Transverse colon (tissue), 4 donors: ENCODE data around the gene KCNH3. TPM values are rescaled to one million over a fixed set of nuclear protein-coding genes. Genes with fewer than 3 reads are reported as not detected.
A peak's percentile ranks its signal among the peaks of the same experiment; 100 is the strongest.

Experiments used
- DNase-seq: peaks from one replicate; pipeline ENCODE4 v3.0.0-alpha.2; 2019
- H3K27ac ChIP-seq, 4 donors: fragments of 200-600 bp; sonication (generic); 2 replicates each; pipeline ENCODE4 v1.5.1; 2016 to 2018; ENCODE audit warnings: inconsistent platforms in 4 of 4
- H3K27me3 ChIP-seq: fragments of 200-600 bp; sonication (generic); 2 replicates; pipeline ENCODE4 v1.5.1; 2017; ENCODE audit warnings: inconsistent platforms
- H3K36me3 ChIP-seq, 4 donors: fragments of 200-600 bp; sonication (generic); 2 replicates each; pipeline ENCODE4 v1.5.1; 2017 to 2019; ENCODE audit warnings: inconsistent platforms in 4 of 4
- H3K4me1 ChIP-seq, 4 donors: fragments of 200-600 bp; sonication (generic); 2 replicates each; pipeline ENCODE4 v1.5.1; 2017 to 2020; ENCODE audit warnings: inconsistent platforms in 4 of 4
- H3K4me3 ChIP-seq, 4 donors: fragments of 200-600 bp; sonication (generic); 1 replicate in 1 of 4; 2 replicates in 3 of 4; pipeline versions ENCODE4 v1.5.1 to v1.6.1; 2017 to 2019; ENCODE audit warnings: inconsistent platforms in 4 of 4
- H3K9me3 ChIP-seq, 2 donors: fragments of 200-600 bp; sonication (generic); 2 replicates each; pipeline ENCODE4 v1.5.1; 2017 to 2019; ENCODE audit warnings: inconsistent platforms in 2 of 2
- CTCF ChIP-seq, 5 experiments: fragments of 200-600 bp in 3 of 5; fragments of 450-650 bp in 2 of 5; sonication (generic) in 3 of 5; IDR thresholded peaks; 1 replicate in 2 of 5; 2 replicates in 3 of 5; pipeline ENCODE4 v1.5.1; 2016 to 2017; ENCODE audit warnings: antibody characterized with exemption in 5 of 5, inconsistent platforms in 3 of 5, mild to moderate bottlenecking in 2 of 5, moderate library complexity in 1 of 5
- EP300 ChIP-seq: sonication (generic); formaldehyde crosslinking; IDR thresholded peaks from one replicate; pipeline ENCODE4 v1.6.1; 2017; ENCODE audit warnings: antibody characterized with exemption, low read depth
- POLR2A ChIP-seq: fragments of 450-650 bp; IDR thresholded peaks from one replicate; pipeline ENCODE4 v1.6.1; 2016; ENCODE audit warnings: antibody characterized with exemption, mild to moderate bottlenecking, moderate library complexity
- POLR2AphosphoS5 ChIP-seq, 3 donors: sonication (generic); formaldehyde crosslinking; IDR thresholded peaks; one replicate each; pipeline ENCODE4 v1.6.1; 2016; ENCODE audit warnings: antibody characterized with exemption in 3 of 3
- WGBS, 2 donors: methylation state at CpG; one replicate each; pipeline ENCODE4 v1.1.5; 2018; ENCODE audit warnings: low coverage in 1 of 2; 5-methylcytosine and 5-hydroxymethylcytosine counted together
- in situ Hi-C, 4 donors: fragments of 200-750 bp; cut with MboI; loops; one replicate each; pipeline versions ENCODE4 v1.15.0 to v1.15.1; 2017; ENCODE audit warnings: low sequenced_read_pairs in 3 of 4, low pct_ligation_motif_present in 1 of 4, low pct_unique_long_range_greater_than_20kb in 1 of 4
- intact Hi-C: fragments of 100-400 bp; cut with DNase I; formaldehyde crosslinking; loops from one replicate; pipeline ENCODE4 v1.15.1; 2023; ENCODE audit warnings: low total_unique reads
- total RNA-seq, 4 donors: library from RNA; depleted of rRNA; stranded (reverse); fragments of >200 nt; gene quantifications; one replicate each; pipeline ENCODE4 v1.1.0, GENCODE V29; 2016

Gene KCNH3
- total RNA-seq, 4 donors from 2014 or later, result 0.32 to 0.80 TPM; not detected in 2

- H3K36me3 ChIP-seq, result peaks cover 0 to 14% (median 4%) of the 10 kb centered on the region in 4 donors
- TF ChIP-seq POLR2A, result no peak
- no peak for TF ChIP-seq EP300
- no peak for TF ChIP-seq CTCF (IDR thresholded peaks at IDR 0.05)
- no peak for TF ChIP-seq POLR2AphosphoS5 (IDR thresholded peaks at IDR 0.05)
- intact Hi-C loops (no loop called here), in situ Hi-C loops (no loop called here)
- H3K27me3 ChIP-seq, result no peaks in the 10 kb centered on the region
- peak overlapping the region; percentile 69 to 86 (median 76) for H3K4me3 ChIP-seq
- H3K4me1 ChIP-seq, result peaks cover 10 to 28% (median 18%) of the 10 kb centered on the region in 4 donors
- DNase-seq, result no peak
- H3K9me3 ChIP-seq, result no peaks in the 10 kb centered on the region
- WGBS, 2 donors, result 2 to 10% methylated on average over 6 to 19 of the region's 19 CpGs
- peak overlapping the region; percentile 88 to 93 (median 89) for H3K27ac ChIP-seq
Measured at GRCh38 chr12:49568442-49569162, 29.8 kb downstream of the KCNH3 start.

GRCh38 chr12:49577589-49578315, 38.9 kb downstream of the KCNH3 start:
- H3K27me3 ChIP-seq, result no peaks in the 10 kb centered on the region
- 80 to 82% methylated on average over 4 to 9 of the region's 9 CpGs for WGBS, 2 donors
- no peak overlapping the region for H3K4me3 ChIP-seq
- peaks cover 0 to 9% (median under 1%) of the 10 kb centered on the region in 4 donors for H3K4me1 ChIP-seq
- DNase-seq, result no peak
- TF ChIP-seq POLR2AphosphoS5 (IDR thresholded peaks at IDR 0.05) (no peak), CTCF (IDR thresholded peaks at IDR 0.05) (no peak), POLR2A (no peak), EP300 (no peak)
- H3K9me3 ChIP-seq, result no peaks in the 10 kb centered on the region
- intact Hi-C loops, result no loop called here
- in situ Hi-C loops, result no loop called here
- no peak overlapping the region for H3K27ac ChIP-seq
- H3K36me3 ChIP-seq, result no peaks in the 10 kb centered on the region

GRCh38 chr12:49578471-49579112, 39.8 kb downstream of the KCNH3 start:
- intact Hi-C loops (no loop called here), in situ Hi-C loops (no loop called here)
- WGBS, 2 donors, result 90 to 100% methylated on average over 2 to 13 of the region's 13 CpGs

More at GRCh38 chr12:49578471-49579112, 39.8 kb downstream of the KCNH3 start:
- Histone ChIP-seq H3K4me1 (peaks cover 0 to 15% (median 2%) of the 10 kb centered on the region in 4 donors), H3K27me3 (no peaks in the 10 kb centered on the region), H3K4me3 (no peak overlapping the region), H3K9me3 (no peaks in the 10 kb centered on the region), H3K27ac (no peak overlapping the region), H3K36me3 (no peaks in the 10 kb centered on the region)
- no peak for TF ChIP-seq CTCF (IDR thresholded peaks at IDR 0.05)
- TF ChIP-seq EP300, result no peak
- no peak for TF ChIP-seq POLR2AphosphoS5 (IDR thresholded peaks at IDR 0.05)
- DNase-seq, result no peak
